CD14-positive monocyte (primary cell): ENCODE results near the gene MED20. TPM values are rescaled to one million over a fixed set of nuclear protein-coding genes. Genes with fewer than 3 reads are reported as not detected.

ENCODE experiments used
- DNase-seq, 3 donors: peaks; one replicate each; pipeline ENCODE4 v3.0.0-alpha.2; 2011 to 2022
- H2AFZ ChIP-seq: 2 replicates; pipeline ENCODE4 v1.6.0; 2012; ENCODE audit warnings: mild to moderate bottlenecking, low read depth, low read length, inconsistent platforms; ENCODE audit not compliant: insufficient read depth, poor library complexity, severe bottlenecking
- H3K27ac ChIP-seq, 2 donors: 1 replicate in 1 of 2; 2 replicates in 1 of 2; pipeline ENCODE4 v1.5.1; 2012 to 2013; ENCODE audit warnings: low read length in 2 of 2, control low read depth in 1 of 2, inconsistent platforms in 1 of 2, low read depth in 1 of 2, mild to moderate bottlenecking in 1 of 2
- H3K27me3 ChIP-seq, 2 donors: one replicate each; pipeline versions ENCODE4 v1.6.0 to v1.6.1; 2011 to 2013; ENCODE audit warnings: low read length in 2 of 2; ENCODE audit not compliant: control insufficient read depth in 2 of 2, insufficient read depth in 2 of 2
- H3K36me3 ChIP-seq, 2 donors: replicated peaks in 1 of 2; 1 replicate in 1 of 2; 2 replicates in 1 of 2; pipeline versions ENCODE4 v1.5.1 to v1.6.1; 2012 to 2013; ENCODE audit warnings: low read length in 2 of 2, control low read depth in 1 of 2, inconsistent platforms in 1 of 2, mild to moderate bottlenecking in 1 of 2; ENCODE audit not compliant: insufficient read depth in 2 of 2, control insufficient read depth in 1 of 2
- H3K4me1 ChIP-seq, 2 donors: 1 replicate in 1 of 2; 2 replicates in 1 of 2; pipeline versions ENCODE4 v1.5.1 to v1.6.1; 2012 to 2013; ENCODE audit warnings: low read length in 2 of 2, control low read depth in 1 of 2, inconsistent platforms in 1 of 2, mild to moderate bottlenecking in 1 of 2, moderate library complexity in 1 of 2; ENCODE audit not compliant: insufficient read depth in 2 of 2, control insufficient read depth in 1 of 2
- H3K4me2 ChIP-seq: replicated peaks from 2 replicates; pipeline ENCODE3; 2012; ENCODE audit warnings: low read length, moderate library complexity, mild to moderate bottlenecking; ENCODE audit not compliant: poor library complexity, severe bottlenecking; ENCODE audit errors: extremely low read depth
- H3K4me3 ChIP-seq, 3 experiments: fragments of 200-600 bp in 1 of 3; sonication (generic) in 1 of 3; replicated peaks in 1 of 3; 1 replicate in 2 of 3; 2 replicates in 1 of 3; pipeline ENCODE4 v1.5.1; 2011 to 2013; ENCODE audit warnings: low read length in 3 of 3, mild to moderate bottlenecking in 3 of 3, control low read depth in 2 of 3, low read depth in 2 of 3, inconsistent platforms in 1 of 3, moderate library complexity in 1 of 3
- H3K79me2 ChIP-seq: 2 replicates; pipeline ENCODE4 v1.6.0; 2012; ENCODE audit warnings: mild to moderate bottlenecking, control low read depth, inconsistent platforms, low read length, moderate library complexity; ENCODE audit not compliant: insufficient read depth
- H3K9ac ChIP-seq: 2 replicates; pipeline ENCODE4 v1.6.0; 2017; ENCODE audit warnings: low read length, mild to moderate bottlenecking; ENCODE audit not compliant: insufficient read depth, poor library complexity, severe bottlenecking
- H3K9me3 ChIP-seq, 2 donors: replicated peaks in 1 of 2; 1 replicate in 1 of 2; 2 replicates in 1 of 2; pipeline versions ENCODE4 v1.5.1 to v1.6.1; 2012 to 2013; ENCODE audit warnings: low read length in 2 of 2, control low read depth in 1 of 2; ENCODE audit not compliant: control insufficient read depth in 1 of 2, insufficient read depth in 1 of 2
- H4K20me1 ChIP-seq: 2 replicates; pipeline ENCODE4 v1.6.0; 2012; ENCODE audit warnings: mild to moderate bottlenecking, low read length, control low read depth, moderate library complexity; ENCODE audit not compliant: insufficient read depth
- H3K27ac Mint-ChIP-seq, 7 donors: one replicate each; pipeline ENCODE4 v1.8.0; 2020; ENCODE audit warnings: mild to moderate bottlenecking in 7 of 7, mixed read lengths in 7 of 7, moderate library complexity in 6 of 7, inconsistent platforms in 2 of 7
- H3K27me3 Mint-ChIP-seq, 3 donors: one replicate each; pipeline ENCODE4 v1.8.0; 2021 to 2022; ENCODE audit warnings: low read depth in 3 of 3, mild to moderate bottlenecking in 3 of 3, mixed read lengths in 3 of 3, moderate library complexity in 3 of 3, inconsistent platforms in 1 of 3
- H3K36me3 Mint-ChIP-seq, 2 donors: one replicate each; pipeline ENCODE4 v1.8.0; 2020; ENCODE audit warnings: mixed read lengths in 2 of 2, inconsistent platforms in 1 of 2, mild to moderate bottlenecking in 1 of 2
- H3K4me1 Mint-ChIP-seq: one replicate; pipeline ENCODE4 v1.8.0; 2020; ENCODE audit warnings: mild to moderate bottlenecking, mixed read lengths
- H3K4me3 Mint-ChIP-seq, 2 donors: one replicate each; pipeline ENCODE4 v1.8.0; 2020; ENCODE audit warnings: mild to moderate bottlenecking in 2 of 2, mixed read lengths in 2 of 2, moderate library complexity in 1 of 2
- H3K9me3 Mint-ChIP-seq, 7 donors: one replicate each; pipeline ENCODE4 v1.8.0; 2020 to 2022; ENCODE audit warnings: mixed read lengths in 7 of 7, mild to moderate bottlenecking in 6 of 7, moderate library complexity in 6 of 7, inconsistent platforms in 2 of 7
- WGBS: methylation state at CpG from one replicate; pipeline ENCODE4 v1.1.5; 2013; ENCODE audit warnings: missing lambda C conversion rate; ENCODE audit not compliant: insufficient coverage; 5-methylcytosine and 5-hydroxymethylcytosine counted together
- intact Hi-C, 2 donors: fragments of 100-400 bp; cut with micrococcal nuclease; formaldehyde crosslinking; loops; one replicate each; pipeline versions ENCODE4 v1.15.0 to v1.15.1; 2023
- polyA plus RNA-seq, 3 donors: library from polyadenylated mRNA; depleted of rRNA in 1 of 3; unstranded in 2 of 3; stranded (reverse) in 1 of 3; fragments of 300-500 nt in 2 of 3; fragments of >200 nt in 1 of 3; fragmentation: Illumina TruSeq in 2 of 3; gene quantifications; 1 replicate in 2 of 3; 2 replicates in 1 of 3; pipeline ENCODE4 v1.2.3, GENCODE V29; 2012 to 2021
- TF ChIP-seq, protein P1 (sequence below): fragments of 200-600 bp; IDR thresholded peaks from one replicate; pipeline ENCODE4 v1.8.0; 2022; ENCODE audit warnings: antibody characterized with exemption, mild to moderate bottlenecking

Gene MED20
- polyA plus RNA-seq, 3 donors: 6.3 to 16.2 (median 13.6) TPM

DNA sequence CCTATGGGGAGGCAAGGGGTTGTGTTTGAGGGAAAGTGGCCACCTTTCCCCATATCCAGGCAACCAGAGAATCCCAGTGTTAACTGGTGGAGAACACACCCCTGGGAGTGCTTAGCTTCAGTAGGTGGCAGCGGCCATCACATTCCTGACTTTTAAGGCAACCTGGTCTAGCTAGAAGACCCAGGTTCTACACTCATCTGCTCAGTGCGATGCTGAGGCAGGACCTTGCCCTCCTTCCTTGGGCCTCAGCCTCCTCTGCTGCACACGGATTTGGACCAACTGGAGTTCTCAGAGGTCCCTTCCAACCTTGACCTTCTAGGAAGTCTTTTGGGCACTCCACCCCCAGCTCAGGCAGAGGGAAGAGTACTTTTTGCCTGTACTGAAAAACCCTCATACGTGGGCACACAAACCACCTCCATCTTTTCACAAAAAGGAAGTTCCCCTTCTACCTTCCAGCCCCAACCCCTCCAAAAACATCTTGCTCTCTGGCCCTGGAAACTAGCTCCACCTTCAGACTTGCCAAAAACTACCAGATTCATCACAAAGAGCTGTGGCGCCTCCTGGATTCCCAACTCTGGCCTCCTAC, 17.7 kb upstream of the MED20 start:
- Histone ChIP-seq H3K4me2 (peak overlapping the region; percentile 98), H3K9ac (peak overlapping the region; percentile 77), H3K27me3 (no peaks in the 10 kb centered on the region), H3K36me3 (peaks cover 34 to 38% of the 10 kb centered on the region in 2 donors), H3K79me2 (peaks cover 91% of the 10 kb centered on the region), H3K4me3 (peak overlapping the region; percentile 84 to 97 (median 84)), H4K20me1 (peaks cover 75% of the 10 kb centered on the region), H3K4me1 (peaks cover 71 to 84% of the 10 kb centered on the region in 2 donors), H3K9me3 (no peaks in the 10 kb centered on the region), H3K27ac (peak overlapping the region; percentile 80 to 81), H2AFZ (no peak overlapping the region)
- Mint-ChIP-seq H3K9me3 (no peaks in the 10 kb centered on the region), H3K4me1 (peaks cover 76% of the 10 kb centered on the region), H3K27ac (peak overlapping the region; percentile 90 to 99 (median 98)), H3K27me3 (peaks cover 0 to 2% (median 0%) of the 10 kb centered on the region in 3 donors), H3K4me3 (peak overlapping the region; percentile 95 to 97), H3K36me3 (peaks cover 33 to 58% of the 10 kb centered on the region in 2 donors)
- WGBS: 29% methylated on average over 5 of the region's 5 CpGs
- DNase-seq: no peak
- TF ChIP-seq, protein P1, sequence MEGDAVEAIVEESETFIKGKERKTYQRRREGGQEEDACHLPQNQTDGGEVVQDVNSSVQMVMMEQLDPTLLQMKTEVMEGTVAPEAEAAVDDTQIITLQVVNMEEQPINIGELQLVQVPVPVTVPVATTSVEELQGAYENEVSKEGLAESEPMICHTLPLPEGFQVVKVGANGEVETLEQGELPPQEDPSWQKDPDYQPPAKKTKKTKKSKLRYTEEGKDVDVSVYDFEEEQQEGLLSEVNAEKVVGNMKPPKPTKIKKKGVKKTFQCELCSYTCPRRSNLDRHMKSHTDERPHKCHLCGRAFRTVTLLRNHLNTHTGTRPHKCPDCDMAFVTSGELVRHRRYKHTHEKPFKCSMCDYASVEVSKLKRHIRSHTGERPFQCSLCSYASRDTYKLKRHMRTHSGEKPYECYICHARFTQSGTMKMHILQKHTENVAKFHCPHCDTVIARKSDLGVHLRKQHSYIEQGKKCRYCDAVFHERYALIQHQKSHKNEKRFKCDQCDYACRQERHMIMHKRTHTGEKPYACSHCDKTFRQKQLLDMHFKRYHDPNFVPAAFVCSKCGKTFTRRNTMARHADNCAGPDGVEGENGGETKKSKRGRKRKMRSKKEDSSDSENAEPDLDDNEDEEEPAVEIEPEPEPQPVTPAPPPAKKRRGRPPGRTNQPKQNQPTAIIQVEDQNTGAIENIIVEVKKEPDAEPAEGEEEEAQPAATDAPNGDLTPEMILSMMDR: no peak
- intact Hi-C loops: loop anchor here (2.0 to 5.0 kb wide), 5 partner anchors 32 to 109 kb away; no protein-coding TSS in a partner anchor

DNA sequence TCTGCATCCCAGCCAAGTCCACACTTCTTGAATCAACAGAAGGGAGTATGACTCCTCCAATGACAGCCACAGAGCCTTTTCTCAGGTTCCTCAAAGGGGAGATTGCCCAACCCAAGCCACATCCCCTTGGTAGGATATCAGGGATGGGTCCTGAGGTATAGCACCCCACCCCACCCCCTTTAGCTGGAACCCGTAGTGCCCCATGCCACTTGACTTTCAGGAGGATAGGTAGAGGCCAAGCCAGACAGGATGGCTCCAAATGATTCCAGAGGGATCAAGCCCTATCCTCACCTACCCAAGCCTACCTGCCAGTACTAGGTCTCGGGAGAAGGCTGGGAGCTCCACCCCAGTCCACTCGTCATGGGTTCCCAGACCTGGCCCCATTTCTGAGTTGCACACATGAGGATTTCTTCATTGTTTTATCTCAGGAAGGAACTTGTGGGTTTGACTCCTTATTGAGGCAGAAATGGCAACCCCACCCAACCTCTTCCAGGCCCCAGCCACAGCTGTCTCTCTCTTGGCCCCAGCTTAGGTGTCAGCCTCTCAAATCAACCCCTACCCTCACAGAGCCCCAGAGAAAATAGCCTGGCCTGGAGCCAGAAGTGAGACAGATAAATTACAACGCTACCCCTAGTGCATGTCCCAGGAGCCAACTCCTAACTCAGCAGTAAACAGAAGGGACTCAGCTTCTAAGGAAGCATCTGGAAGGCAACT, 17.1 kb upstream of the MED20 start:
- H3K79me2 ChIP-seq: peaks cover 85% of the 10 kb centered on the region
- no peaks in the 10 kb centered on the region for H3K27me3 ChIP-seq
- peak overlapping the region; percentile 84 to 97 (median 84) for H3K4me3 ChIP-seq
- H3K9me3 ChIP-seq: no peaks in the 10 kb centered on the region
- Mint-ChIP-seq H3K27ac (peak overlapping the region; percentile 90 to 99 (median 98)), H3K4me3 (peak overlapping the region; percentile 95 to 97), H3K9me3 (no peaks in the 10 kb centered on the region), H3K4me1 (peaks cover 73% of the 10 kb centered on the region), H3K36me3 (peaks cover 36 to 65% of the 10 kb centered on the region in 2 donors), H3K27me3 (peaks cover 0 to 2% (median 0%) of the 10 kb centered on the region in 3 donors)
- H3K36me3 ChIP-seq: peaks cover 37 to 44% of the 10 kb centered on the region in 2 donors
- TF ChIP-seq, protein P1: no peak
- H3K27ac ChIP-seq: peak overlapping the region; percentile 80 to 81
- intact Hi-C loops: loop anchor here (2.0 to 5.0 kb wide), 5 partner anchors 33 to 109 kb away; no protein-coding TSS in a partner anchor
- 0% methylated on average over 1 of the region's 4 CpGs for WGBS
- H4K20me1 ChIP-seq: peaks cover 82% of the 10 kb centered on the region
- H3K4me1 ChIP-seq: peaks cover 71 to 77% of the 10 kb centered on the region in 2 donors
- no peak overlapping the region for H2AFZ ChIP-seq
- DNase-seq: peak; percentile 66 to 84 (median 76)
- H3K9ac ChIP-seq: peak overlapping the region; percentile 51
- H3K4me2 ChIP-seq: peak overlapping the region; percentile 98
